A549 (cell line): ENCODE measurements around the gene FBXO41.

Experiments used
- EP300 ChIP-seq, 2 experiments: fragments of >200 bp; sonication (Bioruptor Twin); formaldehyde crosslinking; IDR thresholded peaks; 2 replicates in 1 of 2; 3 replicates in 1 of 2; pipeline ENCODE4 v1.6.1; 2016 to 2017
- MAZ ChIP-seq: fragments of 150-350 bp; IDR thresholded peaks from 2 replicates; pipeline ENCODE4 v1.6.1; 2014; ENCODE audit warnings: antibody characterized with exemption, low read depth, low read length, borderline replicate concordance
- POLR2AphosphoS2 ChIP-seq: conservative IDR thresholded peaks from 2 replicates; pipeline ENCODE4 v1.6.1; 2012; ENCODE audit warnings: low read length, improper control_type of control experiment, inconsistent platforms
- RFX5 ChIP-seq: fragments of 450-650 bp; IDR thresholded peaks from 2 replicates; pipeline ENCODE4 v1.7.1; 2014; ENCODE audit warnings: antibody characterized with exemption, mild to moderate bottlenecking, moderate library complexity
- TF ChIP-seq, protein P1 (sequence below): IDR thresholded peaks from 2 replicates; pipeline ENCODE4 v1.6.1; 2012
- TF ChIP-seq, protein P2 (sequence below): fragments of >200 bp; sonication (Bioruptor Twin); formaldehyde crosslinking; IDR thresholded peaks from 3 replicates; pipeline ENCODE4 v1.5.1; 2016

- TF ChIP-seq, protein P1, sequence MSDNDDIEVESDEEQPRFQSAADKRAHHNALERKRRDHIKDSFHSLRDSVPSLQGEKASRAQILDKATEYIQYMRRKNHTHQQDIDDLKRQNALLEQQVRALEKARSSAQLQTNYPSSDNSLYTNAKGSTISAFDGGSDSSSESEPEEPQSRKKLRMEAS, result no peak
- TF ChIP-seq EP300 (IDR thresholded peaks at IDR 0.05) (no peak), RFX5 (no peak), MAZ (no peak), POLR2AphosphoS2 (no peak)
- TF ChIP-seq, protein P2, sequence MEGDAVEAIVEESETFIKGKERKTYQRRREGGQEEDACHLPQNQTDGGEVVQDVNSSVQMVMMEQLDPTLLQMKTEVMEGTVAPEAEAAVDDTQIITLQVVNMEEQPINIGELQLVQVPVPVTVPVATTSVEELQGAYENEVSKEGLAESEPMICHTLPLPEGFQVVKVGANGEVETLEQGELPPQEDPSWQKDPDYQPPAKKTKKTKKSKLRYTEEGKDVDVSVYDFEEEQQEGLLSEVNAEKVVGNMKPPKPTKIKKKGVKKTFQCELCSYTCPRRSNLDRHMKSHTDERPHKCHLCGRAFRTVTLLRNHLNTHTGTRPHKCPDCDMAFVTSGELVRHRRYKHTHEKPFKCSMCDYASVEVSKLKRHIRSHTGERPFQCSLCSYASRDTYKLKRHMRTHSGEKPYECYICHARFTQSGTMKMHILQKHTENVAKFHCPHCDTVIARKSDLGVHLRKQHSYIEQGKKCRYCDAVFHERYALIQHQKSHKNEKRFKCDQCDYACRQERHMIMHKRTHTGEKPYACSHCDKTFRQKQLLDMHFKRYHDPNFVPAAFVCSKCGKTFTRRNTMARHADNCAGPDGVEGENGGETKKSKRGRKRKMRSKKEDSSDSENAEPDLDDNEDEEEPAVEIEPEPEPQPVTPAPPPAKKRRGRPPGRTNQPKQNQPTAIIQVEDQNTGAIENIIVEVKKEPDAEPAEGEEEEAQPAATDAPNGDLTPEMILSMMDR, result no peak
Measured at GRCh38 chr2:73266061-73266901, 18.0 kb downstream of the FBXO41 start.
